Uterus (tissue), 4 donors: Measurements from ENCODE around the gene B9D2. TPM values are rescaled to one million over a fixed set of nuclear protein-coding genes. Genes with fewer than 3 reads are reported as not detected.

Experiments
- DNase-seq, 2 donors: peaks; one replicate each; pipeline ENCODE4 v3.0.0-alpha.2; 2019 to 2020
- H3K27ac ChIP-seq, 2 donors: fragments of 200-600 bp; sonication (generic); 1 replicate in 1 of 2; 2 replicates in 1 of 2; pipeline ENCODE4 v1.5.1; 2016 to 2018
- H3K27me3 ChIP-seq, 2 donors: fragments of 200-600 bp; sonication (generic); one replicate each; pipeline ENCODE4 v1.5.1; 2018 to 2019; ENCODE audit warnings: control low read depth in 1 of 2
- H3K36me3 ChIP-seq, 2 donors: fragments of 200-600 bp; sonication (generic); one replicate each; pipeline ENCODE4 v1.5.1; 2019; ENCODE audit warnings: control low read depth in 1 of 2
- H3K4me1 ChIP-seq, 2 donors: fragments of 200-600 bp; sonication (generic); one replicate each; pipeline ENCODE4 v1.5.1; 2018 to 2019; ENCODE audit warnings: control low read depth in 1 of 2
- H3K4me3 ChIP-seq, 2 donors: fragments of 200-600 bp; sonication (generic); 1 replicate in 1 of 2; 2 replicates in 1 of 2; pipeline ENCODE4 v1.5.1; 2018 to 2019; ENCODE audit warnings: mild to moderate bottlenecking in 1 of 2
- H3K9me3 ChIP-seq, 2 donors: fragments of 200-600 bp; sonication (generic); one replicate each; pipeline ENCODE4 v1.5.1; 2019; ENCODE audit warnings: control low read depth in 1 of 2
- POLR2A ChIP-seq, 2 donors: fragments of 450-650 bp; IDR thresholded peaks; one replicate each; pipeline ENCODE4 v1.6.1; 2016; ENCODE audit warnings: antibody characterized with exemption in 2 of 2, mild to moderate bottlenecking in 1 of 2, moderate library complexity in 1 of 2
- intact Hi-C: fragments of 100-400 bp; cut with DNase I; formaldehyde crosslinking; loops from one replicate; pipeline ENCODE4 v1.15.1; 2023; ENCODE audit warnings: low total_unique reads
- total RNA-seq, 4 donors: library from RNA; depleted of rRNA in 3 of 4; stranded (reverse); fragments of >200 nt in 3 of 4; gene quantifications; one replicate each; pipeline versions ENCODE4 v1.1.0 to v1.2.4, GENCODE V29; 2014 to 2023
- TF ChIP-seq, protein P1 (sequence below), 4 experiments: fragments of 200-600 bp in 2 of 4; fragments of 450-650 bp in 2 of 4; sonication (generic) in 2 of 4; IDR thresholded peaks; one replicate each; pipeline ENCODE4 v1.5.1; 2016 to 2019; ENCODE audit warnings: antibody characterized with exemption in 4 of 4, mild to moderate bottlenecking in 2 of 4, moderate library complexity in 1 of 4
- donor health status: DM: yes; HTN: yes; CAD: no.

Gene B9D2
- total RNA-seq, 4 donors from 2014 or later, result 0.29 to 6.2 (median 3.5) TPM; not detected in 1

DNA sequence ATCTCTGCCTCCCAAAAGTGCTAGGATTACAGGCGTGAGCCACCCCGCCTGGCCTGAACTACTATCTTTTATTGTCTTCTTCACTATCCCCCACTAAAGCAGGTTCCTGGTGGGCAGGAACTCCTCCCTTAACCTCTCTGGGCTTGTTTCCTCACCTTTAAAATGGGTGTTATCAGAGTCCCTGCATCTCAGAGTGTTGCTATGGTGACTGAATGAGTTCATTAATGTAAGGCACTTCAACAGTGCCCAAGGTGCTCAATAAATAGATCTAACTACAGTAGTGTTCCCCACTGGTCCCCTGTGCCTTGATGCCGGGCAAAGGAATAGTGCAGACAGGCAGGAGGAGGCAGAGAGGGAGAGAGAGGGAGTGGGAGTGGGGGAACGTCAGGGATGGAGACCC, 33.5 kb downstream of the B9D2 start:
- no peak for TF ChIP-seq POLR2A (IDR thresholded peaks at IDR 0.05)
- TF ChIP-seq, protein P1, sequence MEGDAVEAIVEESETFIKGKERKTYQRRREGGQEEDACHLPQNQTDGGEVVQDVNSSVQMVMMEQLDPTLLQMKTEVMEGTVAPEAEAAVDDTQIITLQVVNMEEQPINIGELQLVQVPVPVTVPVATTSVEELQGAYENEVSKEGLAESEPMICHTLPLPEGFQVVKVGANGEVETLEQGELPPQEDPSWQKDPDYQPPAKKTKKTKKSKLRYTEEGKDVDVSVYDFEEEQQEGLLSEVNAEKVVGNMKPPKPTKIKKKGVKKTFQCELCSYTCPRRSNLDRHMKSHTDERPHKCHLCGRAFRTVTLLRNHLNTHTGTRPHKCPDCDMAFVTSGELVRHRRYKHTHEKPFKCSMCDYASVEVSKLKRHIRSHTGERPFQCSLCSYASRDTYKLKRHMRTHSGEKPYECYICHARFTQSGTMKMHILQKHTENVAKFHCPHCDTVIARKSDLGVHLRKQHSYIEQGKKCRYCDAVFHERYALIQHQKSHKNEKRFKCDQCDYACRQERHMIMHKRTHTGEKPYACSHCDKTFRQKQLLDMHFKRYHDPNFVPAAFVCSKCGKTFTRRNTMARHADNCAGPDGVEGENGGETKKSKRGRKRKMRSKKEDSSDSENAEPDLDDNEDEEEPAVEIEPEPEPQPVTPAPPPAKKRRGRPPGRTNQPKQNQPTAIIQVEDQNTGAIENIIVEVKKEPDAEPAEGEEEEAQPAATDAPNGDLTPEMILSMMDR (IDR thresholded peaks at IDR 0.05), result no peak
- DNase-seq, result no peak
- intact Hi-C loops, result no loop called here
- H3K9me3 ChIP-seq, result no peaks in the 10 kb centered on the region
- no peak overlapping the region for H3K4me3 ChIP-seq
- no peaks in the 10 kb centered on the region for H3K36me3 ChIP-seq
- no peak overlapping the region for H3K27ac ChIP-seq
- H3K4me1 ChIP-seq, result peaks cover 0 to 17% of the 10 kb centered on the region in 2 donors
- no peaks in the 10 kb centered on the region for H3K27me3 ChIP-seq

DNA sequence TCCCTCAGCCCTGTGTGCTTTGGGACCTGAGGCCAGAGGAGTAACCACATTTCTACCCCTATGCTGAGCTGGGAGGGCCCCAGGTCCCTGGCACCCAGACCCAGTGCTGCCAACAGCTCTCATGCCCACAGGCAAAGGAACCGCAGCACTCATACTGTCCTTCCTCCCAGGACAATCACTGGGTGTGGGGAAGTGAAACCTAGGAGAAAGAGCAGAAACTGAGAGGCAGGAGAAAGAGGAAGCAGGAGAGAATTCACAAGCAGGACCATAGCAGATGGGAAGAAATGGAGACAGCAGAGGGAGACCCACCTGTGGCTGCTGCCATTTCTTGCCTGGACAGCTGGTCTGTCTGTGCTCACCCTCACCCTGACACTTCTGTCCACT, 35.1 kb downstream of the B9D2 start:
- DNase-seq, result no peak
- H3K4me1 ChIP-seq, result peaks cover 0 to 29% of the 10 kb centered on the region in 2 donors
- H3K9me3 ChIP-seq, result no peaks in the 10 kb centered on the region
- no peak for TF ChIP-seq POLR2A (IDR thresholded peaks at IDR 0.05)
- no peak overlapping the region for H3K27ac ChIP-seq
- no peaks in the 10 kb centered on the region for H3K27me3 ChIP-seq
- intact Hi-C loops, result no loop called here
- no peaks in the 10 kb centered on the region for H3K36me3 ChIP-seq
- H3K4me3 ChIP-seq, result no peak overlapping the region

DNA sequence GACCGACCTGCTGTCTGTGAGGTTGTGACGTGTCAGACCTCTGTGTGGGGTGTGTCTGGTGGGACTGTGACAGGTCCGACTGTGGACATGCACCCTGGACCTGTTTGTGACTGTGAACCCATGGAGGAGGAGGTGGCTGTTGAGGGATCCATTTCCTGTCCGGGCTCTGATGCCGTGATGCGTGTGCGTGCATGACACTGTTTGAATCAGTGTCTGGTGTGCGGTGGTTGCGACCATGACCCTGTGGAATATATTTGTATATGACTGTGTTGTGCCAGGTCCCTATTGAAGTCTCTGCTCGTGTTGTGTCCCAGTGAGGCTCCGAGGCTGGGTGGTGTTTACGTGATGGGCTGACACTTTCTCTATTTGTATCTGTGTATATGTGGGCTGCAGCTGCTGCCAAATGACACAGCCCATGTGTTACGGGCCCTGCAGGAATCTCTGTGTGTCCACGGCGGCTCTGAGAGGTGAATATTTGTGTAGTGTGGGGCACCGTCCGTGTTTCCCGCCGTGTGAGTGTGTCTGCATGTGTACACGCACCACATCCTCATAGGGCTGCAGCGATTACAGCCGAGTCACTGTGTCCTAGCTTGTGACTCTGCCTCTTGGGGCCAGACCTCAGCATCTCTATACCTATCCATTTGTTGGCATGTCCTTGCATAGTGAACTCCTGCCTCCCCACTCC, 35.6 kb downstream of the B9D2 start:
- Histone ChIP-seq H3K36me3 (no peaks in the 10 kb centered on the region), H3K27me3 (no peaks in the 10 kb centered on the region), H3K4me1 (peaks cover 0 to 32% of the 10 kb centered on the region in 2 donors), H3K9me3 (no peaks in the 10 kb centered on the region), H3K4me3 (no peak overlapping the region), H3K27ac (peak overlapping the region; percentile 53 to 96)
- TF ChIP-seq, protein P1 (IDR thresholded peaks at IDR 0.05), result no peak
- no peak for TF ChIP-seq POLR2A (IDR thresholded peaks at IDR 0.05)
- no peak for DNase-seq
- intact Hi-C loops, result no loop called here

DNA sequence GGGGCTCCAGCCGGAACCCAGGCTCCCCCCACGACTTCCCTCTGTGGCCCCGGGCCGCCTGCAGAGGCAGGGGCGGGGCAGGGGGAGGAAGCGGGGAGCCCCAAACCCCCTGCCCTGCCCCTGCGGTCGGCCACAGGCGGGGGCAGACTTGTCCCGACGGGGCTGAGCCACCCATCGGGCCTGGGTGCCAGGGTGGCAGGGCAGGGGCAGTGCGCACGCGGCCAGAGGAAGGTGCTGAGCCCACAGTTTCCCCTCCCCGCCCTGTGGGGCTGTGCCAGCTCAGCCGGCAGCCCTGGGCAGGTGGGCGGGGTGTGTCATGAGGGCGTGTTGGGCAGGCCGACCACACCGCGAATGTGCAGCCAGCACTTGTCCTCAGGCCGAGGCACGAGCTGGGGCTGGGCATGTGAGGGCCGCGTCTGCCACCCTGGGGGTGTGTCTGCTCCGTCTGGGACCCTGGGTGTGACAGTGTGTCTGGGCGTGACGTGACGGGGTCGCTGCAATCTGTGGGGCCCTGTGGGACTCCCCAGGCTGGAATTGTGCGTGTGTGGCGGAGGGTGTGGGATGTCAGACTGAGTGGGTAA, 36.3 kb downstream of the B9D2 start:
- Histone ChIP-seq H3K4me1 (peaks cover under 1 to 38% of the 10 kb centered on the region in 2 donors), H3K27ac (peak overlapping the region; percentile 53 to 96), H3K4me3 (no peak overlapping the region), H3K27me3 (no peaks in the 10 kb centered on the region), H3K36me3 (no peaks in the 10 kb centered on the region), H3K9me3 (no peaks in the 10 kb centered on the region)
- no peak for TF ChIP-seq POLR2A (IDR thresholded peaks at IDR 0.05)
- TF ChIP-seq, protein P1 (IDR thresholded peaks at IDR 0.05), result no peak
- intact Hi-C loops, result no loop called here
- DNase-seq, result peak in 1 of 2 donors; percentile 51

DNA sequence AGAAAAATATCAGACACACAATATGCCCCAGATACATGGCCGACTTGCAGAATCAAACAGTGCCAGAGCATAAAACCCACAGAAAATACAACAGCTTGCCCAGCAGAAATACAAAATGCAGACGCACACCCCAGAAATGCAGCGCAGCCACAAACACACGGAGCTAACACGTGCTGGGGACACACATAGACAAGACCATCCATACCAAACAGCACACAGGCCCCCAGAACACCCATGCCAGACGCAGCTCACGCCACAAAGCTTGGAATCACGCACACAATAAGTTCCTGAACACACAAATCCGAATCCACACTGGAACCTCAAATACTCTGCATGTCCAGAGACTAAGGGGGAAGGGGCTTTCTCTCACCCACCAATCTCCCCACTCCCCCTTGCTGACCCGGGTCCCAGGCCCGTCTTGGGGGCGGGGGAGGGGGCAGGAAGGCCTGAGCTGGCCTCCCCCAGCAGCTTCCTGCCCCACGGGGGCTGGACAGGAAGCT, 36.8 kb downstream of the B9D2 start:
- no peaks in the 10 kb centered on the region for H3K27me3 ChIP-seq
- H3K36me3 ChIP-seq, result no peaks in the 10 kb centered on the region
- peaks cover 6 to 44% of the 10 kb centered on the region in 2 donors for H3K4me1 ChIP-seq
- no peaks in the 10 kb centered on the region for H3K9me3 ChIP-seq
- H3K4me3 ChIP-seq, result no peak overlapping the region
- no peak for DNase-seq
- peak overlapping the region; percentile 53 to 96 for H3K27ac ChIP-seq
- TF ChIP-seq POLR2A (IDR thresholded peaks at IDR 0.05), result no peak
- TF ChIP-seq, protein P1 (IDR thresholded peaks at IDR 0.05), result no peak
- intact Hi-C loops, result no loop called here
